Memory B cell (primary cell): ENCODE measurements around the gene PIGX.
"Not testable (repeated sequence)": the region's sequence is repeated elsewhere in the genome, so short reads cannot be mapped to it uniquely, and the experiment has no call there.

ENCODE experiments used
- ATAC-seq: fragments of 150-1000 bp; cut with Tn5 transposase; 2 replicates; pipeline ENCODE4 v1.10.0; 2021; ENCODE audit warnings: low read depth, mild to moderate bottlenecking, moderate library complexity
- DNase-seq, 2 donors: peaks; one replicate each; pipeline ENCODE4 v3.0.0; 2022; ENCODE audit warnings: low spot score in 2 of 2
- H3K27ac Mint-ChIP-seq: one replicate; pipeline ENCODE4 v1.8.0; 2022; ENCODE audit warnings: mild to moderate bottlenecking, moderate library complexity, mixed read lengths
- H3K27me3 Mint-ChIP-seq: one replicate; pipeline ENCODE4 v1.8.0; 2022; ENCODE audit warnings: mixed read lengths
- H3K36me3 Mint-ChIP-seq: one replicate; pipeline ENCODE4 v1.8.0; 2022; ENCODE audit warnings: mild to moderate bottlenecking, mixed read lengths
- H3K4me1 Mint-ChIP-seq: one replicate; pipeline ENCODE4 v1.8.0; 2022; ENCODE audit warnings: mixed read lengths
- H3K4me3 Mint-ChIP-seq: one replicate; pipeline ENCODE4 v1.8.0; 2022; ENCODE audit warnings: mild to moderate bottlenecking, moderate library complexity, mixed read lengths
- H3K9me3 Mint-ChIP-seq: one replicate; pipeline ENCODE4 v1.8.0; 2022; ENCODE audit warnings: mixed read lengths

Gene PIGX

DNA sequence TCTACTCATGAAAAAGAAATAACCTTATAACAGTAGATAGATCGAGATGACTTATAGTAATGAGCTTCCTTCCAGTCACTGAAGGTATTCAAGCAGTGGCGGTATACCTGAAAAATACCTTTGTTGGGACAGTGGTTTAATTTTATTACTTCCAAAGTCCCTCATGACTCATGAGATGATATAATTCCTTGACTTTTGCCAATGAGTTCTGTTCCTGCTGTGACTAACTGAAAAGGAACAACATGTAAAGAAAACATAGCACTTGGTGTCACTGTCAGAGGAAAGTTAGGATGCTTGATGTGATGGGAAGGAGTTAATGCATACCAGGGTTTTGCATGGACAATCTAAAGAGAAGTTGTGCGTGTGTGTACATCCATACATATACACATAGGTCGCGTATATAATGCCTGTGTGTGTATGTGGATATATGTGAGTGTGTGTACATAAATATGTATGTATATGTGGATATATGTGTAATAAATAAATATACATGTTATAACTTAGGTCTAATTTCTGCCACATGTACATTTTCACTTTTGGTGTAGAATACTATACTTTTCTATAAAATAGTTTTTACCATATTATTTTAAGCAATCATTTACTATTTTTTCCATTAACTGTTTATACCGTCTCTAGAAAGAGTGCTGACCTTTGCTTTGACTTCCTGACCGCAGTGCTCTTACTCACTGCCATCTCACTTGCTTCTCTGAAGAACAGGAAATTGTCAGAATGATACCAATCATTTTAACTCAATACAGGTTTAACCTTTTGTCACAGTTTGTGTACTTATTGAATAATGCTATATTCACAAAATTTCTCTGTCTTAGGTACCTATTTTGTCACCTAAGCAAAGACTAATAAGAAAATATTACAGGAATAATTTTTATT is 14.9 kb downstream of the PIGX start:
- DNase-seq = no peak
- Mint-ChIP-seq H3K27ac (no peak overlapping the region), H3K27me3 (no peaks in the 10 kb centered on the region), H3K4me1 (no peaks in the 10 kb centered on the region), H3K36me3 (peaks cover 7% of the 10 kb centered on the region), H3K9me3 (no peaks in the 10 kb centered on the region), H3K4me3 (no peak overlapping the region)
- no peak for ATAC-seq

DNA sequence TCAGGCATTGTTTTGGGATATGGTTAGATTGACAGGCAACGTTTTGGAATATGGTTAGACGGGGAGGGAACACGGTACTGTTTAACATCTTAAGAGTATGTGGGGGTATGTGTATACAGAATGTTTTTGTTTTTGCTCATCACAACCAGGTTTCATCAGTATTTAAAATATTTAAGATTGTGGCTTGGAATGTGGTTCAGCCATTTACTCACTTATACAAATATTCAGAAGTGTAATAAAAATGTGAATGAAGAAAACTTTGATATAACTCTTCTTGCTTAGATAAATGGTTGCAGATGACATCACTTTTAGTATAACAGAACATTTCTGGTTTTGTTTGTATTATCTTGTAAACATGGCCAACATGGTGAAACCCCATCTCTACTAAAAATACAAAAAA is 23.6 kb downstream of the PIGX start:
- peaks cover 4% of the 10 kb centered on the region for H3K4me1 Mint-ChIP-seq
- H3K27ac Mint-ChIP-seq = no peak overlapping the region
- no peak for DNase-seq
- H3K27me3 Mint-ChIP-seq = no peaks in the 10 kb centered on the region
- no peaks in the 10 kb centered on the region for H3K9me3 Mint-ChIP-seq
- H3K36me3 Mint-ChIP-seq = peaks cover 8% of the 10 kb centered on the region
- H3K4me3 Mint-ChIP-seq = no peak overlapping the region
- no peak for ATAC-seq

DNA sequence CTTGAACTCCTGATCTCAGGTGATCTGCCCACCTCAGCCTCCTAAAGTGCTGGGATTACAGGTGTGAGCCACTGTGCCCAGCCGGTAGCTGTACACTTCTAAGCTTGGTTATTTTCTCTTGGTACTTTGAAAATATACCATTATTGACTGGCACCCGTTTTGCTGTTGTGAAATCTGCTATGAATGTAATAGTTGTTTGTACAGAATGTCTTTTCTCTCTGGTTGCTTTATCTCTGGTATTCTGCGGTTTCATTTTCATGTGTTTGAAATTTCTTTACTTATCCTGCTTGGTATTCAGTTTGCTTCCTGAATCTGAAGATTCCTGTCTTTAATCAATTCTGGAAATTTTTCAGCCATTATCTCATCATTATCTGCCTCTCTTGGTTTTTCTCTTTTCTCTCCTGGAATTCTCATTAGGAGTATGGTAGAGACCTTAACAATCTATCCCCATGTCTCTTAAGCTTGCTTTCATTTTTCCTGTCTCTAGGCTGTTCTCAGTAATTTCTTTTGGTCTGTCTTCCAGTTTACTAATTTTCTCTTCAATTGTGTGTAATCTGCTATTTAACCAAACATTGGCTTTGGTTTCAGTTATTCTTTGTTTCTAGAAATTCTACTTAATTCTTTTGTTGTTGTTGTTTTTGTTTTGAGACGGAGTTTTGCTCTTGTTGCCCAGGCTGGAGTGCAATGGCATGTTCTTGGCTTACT is 24.6 kb downstream of the PIGX start:
- no peak for ATAC-seq
- Mint-ChIP-seq H3K9me3 (no peaks in the 10 kb centered on the region), H3K4me3 (no peak overlapping the region)

DNA sequence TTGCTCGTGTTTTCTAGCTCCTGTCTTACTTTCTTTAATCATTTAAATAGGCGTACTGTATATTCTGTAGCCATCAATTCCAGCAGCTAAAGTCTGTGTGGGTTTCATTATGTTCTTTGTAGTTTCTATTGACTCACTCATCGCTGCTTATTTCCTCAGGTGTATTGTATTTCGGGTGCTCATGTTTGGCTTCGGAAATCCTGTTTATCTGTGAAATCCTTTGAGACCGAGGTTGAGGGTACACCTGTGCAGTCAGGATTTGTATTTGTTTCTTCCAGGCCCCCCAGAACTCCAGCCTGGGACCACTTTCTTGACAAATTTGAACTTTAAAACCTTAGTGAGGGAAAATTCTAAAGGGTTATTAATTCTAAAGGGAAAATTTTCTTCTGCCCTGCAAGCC is 25.5 kb downstream of the PIGX start:
- H3K4me3 Mint-ChIP-seq = no peak overlapping the region
- ATAC-seq (no peak), DNase-seq (no peak)
- H3K27ac Mint-ChIP-seq = no peak overlapping the region
- peaks cover 14% of the 10 kb centered on the region for H3K4me1 Mint-ChIP-seq
- H3K27me3 Mint-ChIP-seq = no peaks in the 10 kb centered on the region
- peaks cover 8% of the 10 kb centered on the region for H3K36me3 Mint-ChIP-seq
- no peaks in the 10 kb centered on the region for H3K9me3 Mint-ChIP-seq

More for the DNA sequence above, 24.6 kb downstream of the PIGX start:
- no peak for DNase-seq
- H3K4me1 Mint-ChIP-seq = peaks cover 13% of the 10 kb centered on the region
- H3K27me3 Mint-ChIP-seq = no peaks in the 10 kb centered on the region
- H3K36me3 Mint-ChIP-seq = peaks cover 8% of the 10 kb centered on the region
- no peak overlapping the region for H3K27ac Mint-ChIP-seq

DNA sequence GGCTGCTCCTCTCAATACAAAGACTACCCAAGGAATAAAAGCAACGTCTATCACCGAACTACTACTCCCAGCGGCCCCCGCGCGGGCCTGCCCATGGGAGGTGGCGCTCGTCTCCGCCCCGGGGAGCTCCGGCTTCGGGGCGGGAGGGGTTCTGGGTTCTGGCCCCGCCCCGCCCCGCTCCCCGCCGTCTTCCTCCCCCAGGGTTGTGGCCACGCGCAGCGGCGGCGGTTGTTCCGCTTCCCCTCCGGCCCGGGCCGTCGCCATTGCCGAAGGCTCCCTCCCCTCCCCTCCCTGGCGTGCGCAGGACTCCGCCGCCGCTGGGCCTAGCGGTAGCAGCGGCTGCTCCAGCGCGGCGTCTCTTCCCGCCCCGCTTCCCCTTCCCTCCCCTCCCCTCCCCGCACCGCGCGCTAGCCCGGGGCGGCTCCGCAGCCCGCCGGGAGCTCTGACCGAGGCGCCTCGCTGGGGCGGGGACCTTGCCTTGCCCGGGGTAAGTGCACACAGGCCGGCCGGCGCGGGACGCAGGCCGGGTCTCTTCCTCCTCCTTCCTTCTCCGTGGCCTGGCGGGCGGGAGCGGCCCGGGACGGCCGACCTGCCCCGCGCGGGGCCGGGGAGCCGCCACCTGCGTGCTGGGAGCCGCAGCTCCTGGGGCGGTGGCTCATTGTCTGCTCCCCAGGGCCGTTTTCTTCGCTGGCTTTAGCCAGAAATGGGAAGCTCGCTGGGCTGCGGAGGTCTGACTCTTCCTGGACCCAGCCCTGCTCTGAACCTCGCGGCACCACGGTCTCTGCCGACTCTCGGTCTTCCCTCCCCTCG is 27.7 kb downstream of the PIGX start, which contains the start of gene PAK2:
PAK2 (plus strand) TSS at position 187 of the 810 bp plus-strand sequence. CDS start 42,790 bp downstream, outside the sequence.
- Mint-ChIP-seq H3K36me3 (peaks cover 5% of the 10 kb centered on the region), H3K4me1 (peaks cover 14% of the 10 kb centered on the region), H3K27me3 (no peaks in the 10 kb centered on the region), H3K9me3 (no peaks in the 10 kb centered on the region), H3K27ac (peak within 1 kb of the TSS; percentile 94), H3K4me3 (peak within 1 kb of the TSS; percentile 96)
- ATAC-seq (peak; percentile 83), DNase-seq (peak; percentile 77 to 85)

DNA sequence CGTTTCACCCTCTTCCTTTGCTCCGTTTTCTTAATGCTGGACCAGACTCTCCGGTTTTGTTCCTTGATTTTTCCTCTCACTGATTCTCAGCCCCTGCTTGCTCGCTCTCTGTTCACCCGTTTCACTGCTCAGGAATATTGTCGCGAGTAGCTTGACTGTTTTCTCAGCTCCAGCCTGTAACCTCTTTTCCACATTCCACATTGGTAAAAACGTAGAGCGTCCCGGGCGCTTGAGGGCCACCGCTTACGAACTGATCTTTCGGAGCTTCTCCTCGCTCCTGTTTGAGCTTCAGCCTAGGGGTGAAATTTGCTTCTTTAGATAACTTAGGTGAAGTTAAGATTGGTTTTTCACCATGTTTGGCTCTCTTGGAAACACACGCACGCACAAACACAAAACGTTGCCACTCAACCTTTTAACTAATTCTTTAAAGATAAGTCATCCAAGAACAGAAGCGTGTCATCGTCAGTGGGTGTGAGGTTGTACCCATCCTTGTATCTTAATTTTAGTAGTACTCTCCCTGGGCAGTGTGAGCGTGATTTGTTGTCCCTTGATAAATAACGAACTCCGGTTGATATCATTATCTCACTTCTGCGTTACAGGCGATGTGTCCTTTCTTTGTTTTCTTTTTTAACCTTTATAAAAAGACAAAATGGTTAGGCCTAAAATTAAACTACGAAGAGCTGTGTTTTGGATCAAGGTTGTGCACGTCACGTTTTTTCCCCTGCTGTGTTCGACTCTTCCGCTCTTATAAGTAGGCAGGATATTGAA is 28.5 kb downstream of the PIGX start:
- H3K27me3 Mint-ChIP-seq = no peaks in the 10 kb centered on the region
- peak in 1 of 2 donors; percentile 13 for DNase-seq
- peak; percentile 14 for ATAC-seq
- H3K9me3 Mint-ChIP-seq = no peaks in the 10 kb centered on the region
- H3K4me1 Mint-ChIP-seq = peaks cover 14% of the 10 kb centered on the region
- H3K27ac Mint-ChIP-seq = peak overlapping the region; percentile 94
- peaks cover 4% of the 10 kb centered on the region for H3K36me3 Mint-ChIP-seq
- peak overlapping the region; percentile 96 for H3K4me3 Mint-ChIP-seq

DNA sequence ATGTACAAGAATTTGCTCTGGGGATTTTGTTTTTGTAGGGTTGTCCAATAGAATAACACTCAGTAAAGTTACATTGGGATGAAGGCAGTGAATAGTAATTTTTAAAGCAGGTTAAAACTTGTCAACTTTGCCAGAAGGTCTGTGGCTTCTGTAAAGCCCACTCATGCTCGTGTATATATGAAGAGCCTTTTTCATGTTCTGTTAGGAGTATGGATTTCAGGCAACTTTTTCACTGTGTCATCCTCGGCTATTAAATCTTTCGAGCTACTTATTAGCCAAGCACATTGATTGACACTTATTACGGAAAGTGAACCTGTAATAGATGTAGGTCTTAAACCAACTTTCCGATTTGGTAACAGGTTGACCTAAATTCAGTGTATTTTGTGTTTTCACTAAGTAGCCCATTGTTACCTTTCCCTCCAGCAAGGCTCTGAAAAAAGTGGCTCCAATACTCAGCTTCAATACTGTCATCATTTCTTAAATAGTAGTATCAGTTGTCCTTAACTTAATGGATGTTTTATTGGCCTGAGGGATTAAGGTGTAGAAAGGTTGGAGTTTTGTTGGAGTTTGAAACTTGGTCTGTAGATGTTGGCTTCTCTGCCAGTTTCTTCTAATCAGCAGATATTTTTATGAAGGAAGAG is 29.2 kb downstream of the PIGX start:
- H3K4me3 Mint-ChIP-seq = peak overlapping the region; percentile 96
- H3K27me3 Mint-ChIP-seq = no peaks in the 10 kb centered on the region
- H3K36me3 Mint-ChIP-seq = peaks cover 4% of the 10 kb centered on the region
- peaks cover 14% of the 10 kb centered on the region for H3K4me1 Mint-ChIP-seq
- DNase-seq (no peak), ATAC-seq (no peak)
- peak overlapping the region; percentile 94 for H3K27ac Mint-ChIP-seq
- no peaks in the 10 kb centered on the region for H3K9me3 Mint-ChIP-seq

DNA sequence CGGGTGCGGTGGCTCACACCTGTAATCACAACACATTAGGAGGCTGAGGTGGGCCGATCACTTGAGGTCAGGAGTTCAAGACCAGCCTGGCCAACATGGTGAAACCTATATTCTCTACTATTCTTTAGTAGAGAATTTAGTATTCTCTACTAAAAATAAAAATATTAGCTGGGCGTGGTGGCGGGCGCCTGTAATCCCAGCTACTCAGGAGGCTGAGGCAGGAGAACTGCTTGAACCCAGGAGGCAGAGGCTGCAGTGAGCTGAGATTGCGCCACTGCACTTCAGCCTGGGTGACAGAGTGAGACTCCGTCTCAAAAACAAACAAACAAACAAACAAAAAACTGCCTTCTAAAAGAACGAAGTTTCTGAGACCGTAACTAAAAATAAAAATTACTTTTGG is 31.4 kb downstream of the PIGX start:
- H3K36me3 Mint-ChIP-seq, H3K9me3 Mint-ChIP-seq, ATAC-seq, H3K27me3 Mint-ChIP-seq, DNase-seq, H3K4me3 Mint-ChIP-seq, H3K27ac Mint-ChIP-seq: not testable (repeated sequence)
- H3K4me1 Mint-ChIP-seq = peaks cover 20% of the 10 kb centered on the region

DNA sequence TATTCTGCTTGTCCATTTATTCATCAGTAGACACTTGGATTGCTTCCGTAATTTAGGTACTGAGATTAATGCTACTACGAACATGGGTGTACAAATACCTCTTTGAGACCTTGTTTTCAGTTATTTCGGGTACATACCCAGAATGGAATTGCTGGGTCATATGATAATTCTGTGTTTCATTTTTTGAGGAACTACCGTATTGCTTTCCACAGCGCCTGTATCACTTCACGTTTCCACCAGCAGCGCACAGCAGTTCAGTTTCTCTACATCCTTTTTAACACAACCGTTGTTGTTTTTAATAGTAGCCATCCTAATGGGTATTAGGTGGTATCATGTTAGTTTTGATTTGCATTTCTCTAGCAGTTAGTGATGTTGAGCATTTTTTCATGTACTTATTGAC is 36.9 kb downstream of the PIGX start:
- peak; percentile 94 for ATAC-seq
- peak overlapping the region; percentile 86 for H3K27ac Mint-ChIP-seq
- peaks cover 2% of the 10 kb centered on the region for H3K9me3 Mint-ChIP-seq
- H3K4me3 Mint-ChIP-seq = peak overlapping the region; percentile 3
- H3K4me1 Mint-ChIP-seq = peaks cover 30% of the 10 kb centered on the region
- DNase-seq = peak in 1 of 2 donors; percentile 29
- no peaks in the 10 kb centered on the region for H3K27me3 Mint-ChIP-seq
- H3K36me3 Mint-ChIP-seq = peaks cover 24% of the 10 kb centered on the region

DNA sequence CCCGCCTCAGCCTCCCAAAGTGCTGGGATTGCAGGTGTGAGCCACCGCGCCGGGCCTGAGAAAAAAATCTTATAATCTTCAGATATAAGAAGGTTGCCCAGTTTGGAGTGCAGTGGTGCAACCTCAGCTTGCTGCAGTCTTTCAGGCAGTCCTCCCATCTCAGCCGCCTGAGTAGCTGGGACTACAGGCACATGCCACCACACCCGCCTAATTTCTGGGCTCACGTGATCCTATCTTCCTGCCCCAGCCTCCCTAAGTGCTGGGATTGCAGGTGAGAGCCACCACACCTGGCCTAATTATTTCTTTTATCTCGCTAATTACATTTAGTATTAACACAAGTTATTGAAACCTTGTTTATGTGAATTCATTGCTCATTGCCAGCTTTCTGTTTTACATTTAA is 41.0 kb downstream of the PIGX start:
- H3K9me3 Mint-ChIP-seq = peaks cover 9% of the 10 kb centered on the region
- DNase-seq (no peak), ATAC-seq (no peak)
- H3K36me3 Mint-ChIP-seq = peaks cover 46% of the 10 kb centered on the region
- H3K27ac Mint-ChIP-seq = no peak overlapping the region
- no peak overlapping the region for H3K4me3 Mint-ChIP-seq
- H3K27me3 Mint-ChIP-seq = no peaks in the 10 kb centered on the region
- peaks cover 45% of the 10 kb centered on the region for H3K4me1 Mint-ChIP-seq

DNA sequence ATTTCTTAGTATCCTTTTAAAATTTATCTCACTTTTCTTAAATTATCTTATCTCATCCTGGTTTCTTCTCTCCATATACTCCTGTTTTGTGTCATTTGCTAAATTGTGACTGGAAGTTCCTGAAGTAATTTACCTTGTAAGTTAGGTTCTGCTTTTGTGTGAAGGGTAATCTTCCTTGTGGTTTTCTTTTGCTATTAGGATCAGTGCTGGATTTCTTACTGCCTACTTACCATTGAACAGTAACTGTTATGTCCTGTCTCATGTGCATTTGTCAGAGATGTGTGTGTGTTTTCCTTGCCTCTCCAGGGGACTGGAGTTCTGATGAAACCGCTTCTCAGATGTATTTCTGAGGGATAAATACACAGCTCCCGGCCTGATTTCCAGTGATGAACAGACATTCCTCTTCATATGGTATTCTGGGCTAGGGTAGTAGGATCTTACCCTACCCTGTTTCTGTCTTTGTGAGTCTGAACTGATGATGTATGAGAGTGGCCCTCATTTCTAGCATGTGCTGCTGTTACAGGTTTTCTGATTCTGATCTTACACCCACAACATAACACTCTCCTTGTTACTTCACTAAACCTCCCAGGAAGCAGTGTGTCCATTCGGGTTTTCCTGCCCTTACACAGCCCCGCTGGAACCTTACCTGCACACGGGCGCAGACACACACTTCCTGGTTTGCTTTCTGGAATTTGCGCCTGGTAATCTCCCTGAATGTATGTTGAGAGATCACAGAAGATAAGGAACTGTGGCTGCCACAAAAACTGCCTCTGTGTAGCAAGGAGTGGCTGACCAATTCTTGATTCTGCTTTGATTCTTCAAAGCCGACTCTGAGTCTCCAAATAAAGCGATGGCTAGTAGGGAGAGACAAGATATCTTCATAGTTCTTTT is 42.2 kb downstream of the PIGX start:
- Mint-ChIP-seq H3K36me3 (peaks cover 39% of the 10 kb centered on the region), H3K9me3 (peaks cover 9% of the 10 kb centered on the region), H3K27ac (peak overlapping the region; percentile 49), H3K4me1 (peaks cover 38% of the 10 kb centered on the region), H3K27me3 (no peaks in the 10 kb centered on the region), H3K4me3 (no peak overlapping the region)
- ATAC-seq (no peak), DNase-seq (no peak)

DNA sequence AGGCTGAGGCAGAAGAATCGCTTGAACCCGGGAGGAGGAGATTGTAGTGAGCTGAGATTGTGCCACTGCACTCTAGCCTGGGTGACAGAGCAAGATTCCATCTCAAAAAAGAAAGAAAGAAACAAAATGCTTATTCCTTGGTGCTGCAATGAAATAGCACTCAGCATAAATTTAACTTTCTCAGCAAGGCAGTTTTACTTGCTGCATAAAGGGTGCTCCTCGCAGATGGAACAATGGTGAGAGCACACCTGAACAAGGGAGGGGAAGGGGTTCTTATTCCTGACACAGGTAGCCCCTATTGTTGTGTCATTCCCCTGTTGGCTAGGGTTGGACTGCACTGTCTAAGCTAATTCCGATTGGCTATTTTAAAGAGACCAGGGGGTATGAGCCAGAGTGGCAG is 44.6 kb downstream of the PIGX start:
- no peak overlapping the region for H3K4me3 Mint-ChIP-seq
- ATAC-seq = no peak
- no peaks in the 10 kb centered on the region for H3K27me3 Mint-ChIP-seq
- DNase-seq = no peak
- peaks cover 38% of the 10 kb centered on the region for H3K36me3 Mint-ChIP-seq
- H3K27ac Mint-ChIP-seq = no peak overlapping the region
- H3K4me1 Mint-ChIP-seq = peaks cover 30% of the 10 kb centered on the region
- peaks cover 9% of the 10 kb centered on the region for H3K9me3 Mint-ChIP-seq
